Fibroblast of mammary gland (primary cell): ENCODE measurements around the gene RNF125.

Experiments
- DNase-seq: peaks from one replicate; pipeline ENCODE4 v3.0.0-alpha.2; 2010; ENCODE audit warnings: low read depth
- H3K4me3 ChIP-seq: 2 replicates; pipeline ENCODE4 v1.5.1; 2011; ENCODE audit warnings: low read depth, mild to moderate bottlenecking, low read length, moderate library complexity; ENCODE audit not compliant: control insufficient read depth
- TF ChIP-seq, protein P1 (sequence below): conservative IDR thresholded peaks from 2 replicates; pipeline ENCODE4 v1.5.1; 2011; ENCODE audit warnings: low read depth, low read length, inconsistent platforms; ENCODE audit not compliant: control insufficient read depth, insufficient read depth

The RNF125 gene

DNA sequence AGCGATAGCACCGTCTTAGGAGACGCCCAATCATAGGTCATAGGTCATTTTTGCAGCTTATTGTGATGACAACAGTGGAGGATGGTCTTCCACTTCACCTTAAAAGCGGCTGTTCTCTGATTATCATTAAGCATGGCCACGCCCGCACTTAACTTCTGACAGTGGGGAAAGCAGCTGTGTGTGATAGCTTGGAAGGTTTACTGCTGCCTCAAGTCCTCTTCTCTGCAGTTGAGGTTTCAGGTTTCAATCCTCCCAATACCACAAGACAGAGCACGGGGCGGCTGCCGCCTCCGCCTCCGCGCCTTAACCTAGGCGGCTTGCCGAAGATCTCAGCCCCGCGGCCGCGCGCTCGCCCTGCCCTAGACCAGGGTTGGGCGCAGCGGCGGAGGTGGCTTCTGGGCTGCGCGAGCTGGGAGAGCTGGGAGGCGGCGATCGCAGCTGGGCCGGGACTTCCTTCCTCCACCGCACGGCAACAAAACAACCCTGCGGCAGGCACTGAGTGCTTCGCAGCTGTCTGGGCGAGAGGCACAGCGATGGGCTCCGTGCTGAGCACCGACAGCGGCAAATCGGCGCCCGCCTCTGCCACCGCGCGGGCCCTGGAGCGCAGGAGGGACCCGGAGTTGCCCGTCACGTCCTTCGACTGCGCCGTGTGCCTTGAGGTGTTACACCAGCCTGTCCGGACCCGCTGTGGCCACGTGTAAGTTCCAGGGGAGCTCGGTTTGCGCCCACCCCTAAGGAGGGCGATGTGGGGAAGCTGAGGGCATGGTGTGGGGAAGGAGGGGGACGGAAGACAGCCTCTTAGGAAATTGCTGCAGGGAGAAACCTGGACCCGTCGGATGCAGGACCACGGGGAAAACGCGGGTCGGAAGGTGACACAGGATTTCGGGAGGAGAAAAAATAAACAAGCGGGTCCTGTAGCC, at the start of gene RNF125:
Gene RNF125, plus strand, starts transcription at position 495 of the 920 bp plus-strand sequence. Its CDS starts 39 bp downstream, at position 534.
- peak within 1 kb of the TSS; percentile 66 for H3K4me3 ChIP-seq
- DNase-seq, result peak; percentile 89
- TF ChIP-seq, protein P1, sequence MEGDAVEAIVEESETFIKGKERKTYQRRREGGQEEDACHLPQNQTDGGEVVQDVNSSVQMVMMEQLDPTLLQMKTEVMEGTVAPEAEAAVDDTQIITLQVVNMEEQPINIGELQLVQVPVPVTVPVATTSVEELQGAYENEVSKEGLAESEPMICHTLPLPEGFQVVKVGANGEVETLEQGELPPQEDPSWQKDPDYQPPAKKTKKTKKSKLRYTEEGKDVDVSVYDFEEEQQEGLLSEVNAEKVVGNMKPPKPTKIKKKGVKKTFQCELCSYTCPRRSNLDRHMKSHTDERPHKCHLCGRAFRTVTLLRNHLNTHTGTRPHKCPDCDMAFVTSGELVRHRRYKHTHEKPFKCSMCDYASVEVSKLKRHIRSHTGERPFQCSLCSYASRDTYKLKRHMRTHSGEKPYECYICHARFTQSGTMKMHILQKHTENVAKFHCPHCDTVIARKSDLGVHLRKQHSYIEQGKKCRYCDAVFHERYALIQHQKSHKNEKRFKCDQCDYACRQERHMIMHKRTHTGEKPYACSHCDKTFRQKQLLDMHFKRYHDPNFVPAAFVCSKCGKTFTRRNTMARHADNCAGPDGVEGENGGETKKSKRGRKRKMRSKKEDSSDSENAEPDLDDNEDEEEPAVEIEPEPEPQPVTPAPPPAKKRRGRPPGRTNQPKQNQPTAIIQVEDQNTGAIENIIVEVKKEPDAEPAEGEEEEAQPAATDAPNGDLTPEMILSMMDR, result no peak

DNA sequence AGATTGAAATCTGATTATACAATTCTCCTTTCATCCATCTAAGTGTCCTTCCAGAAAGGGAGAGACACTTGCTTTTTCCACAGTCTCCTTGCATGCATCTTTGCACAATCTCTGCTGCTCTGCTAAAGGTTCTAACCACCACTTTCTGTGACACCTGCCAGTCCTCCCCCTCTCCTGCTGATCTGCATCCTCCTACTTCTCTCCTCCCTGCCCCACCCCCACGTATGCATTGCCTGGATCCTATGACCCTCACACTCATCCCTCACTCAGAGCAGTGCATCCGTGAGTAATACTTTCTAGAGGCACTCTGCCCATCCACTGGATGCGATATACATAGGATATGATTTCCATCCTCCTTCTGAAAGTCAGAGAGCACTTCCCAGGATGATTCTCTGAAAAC, 48.0 kb upstream of the RNF125 start:
- no peak for DNase-seq
- no peak overlapping the region for H3K4me3 ChIP-seq
- TF ChIP-seq, protein P1, result no peak

DNA sequence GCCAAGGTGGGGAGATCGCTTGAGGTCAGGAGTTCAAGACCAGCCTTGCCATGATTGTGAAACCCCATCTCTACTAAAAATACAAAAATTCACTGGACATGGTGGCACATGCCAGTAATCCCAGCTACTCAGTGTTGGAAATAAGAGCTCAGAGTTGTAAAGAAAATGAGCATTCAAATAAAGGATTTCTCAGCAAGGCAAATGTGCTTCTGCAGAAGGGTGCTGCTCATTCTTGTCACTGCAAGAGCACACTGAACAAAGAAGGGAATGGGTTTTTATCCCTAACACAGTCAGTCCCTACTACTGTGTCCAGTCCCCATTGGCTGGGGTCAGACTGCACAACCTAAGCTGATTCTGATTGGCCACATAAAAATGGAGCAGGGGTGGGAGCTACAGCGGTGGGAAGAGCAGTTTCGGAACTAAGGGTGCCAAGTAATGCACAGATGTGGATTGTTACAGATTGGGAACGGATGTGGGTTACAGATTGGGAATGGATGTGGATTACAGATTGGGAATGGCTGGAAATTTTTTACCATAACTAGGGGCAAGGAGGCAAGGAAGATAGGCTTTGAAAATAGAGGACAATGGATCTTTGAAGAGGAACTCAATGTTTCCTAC, 44.6 kb upstream of the RNF125 start:
- no peak for DNase-seq
- TF ChIP-seq, protein P1, result no peak

DNA sequence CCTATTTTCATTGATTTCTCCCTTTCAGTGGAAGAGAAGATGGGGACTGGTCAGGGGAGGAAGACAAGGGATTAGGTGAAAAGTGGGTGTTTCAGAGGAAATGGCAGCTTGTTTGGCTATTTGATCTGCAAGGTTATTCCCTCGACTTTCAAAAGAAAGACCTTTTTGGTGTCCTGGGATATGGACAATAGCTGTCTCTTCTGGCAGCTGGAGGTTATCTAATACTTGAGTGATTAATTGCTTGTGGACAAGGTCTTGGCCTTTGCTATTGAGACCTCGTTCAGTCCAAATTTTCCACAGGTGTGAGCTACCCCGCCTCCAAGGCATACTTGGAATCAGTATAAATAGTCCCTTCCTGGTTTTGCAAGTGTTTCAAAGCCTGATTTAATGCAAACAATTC, 42.4 kb upstream of the RNF125 start:
- DNase-seq, result no peak
- TF ChIP-seq, protein P1, result no peak
- H3K4me3 ChIP-seq, result no peak overlapping the region

More for the DNA sequence above, 44.6 kb upstream of the RNF125 start:
- H3K4me3 ChIP-seq, result no peak overlapping the region

DNA sequence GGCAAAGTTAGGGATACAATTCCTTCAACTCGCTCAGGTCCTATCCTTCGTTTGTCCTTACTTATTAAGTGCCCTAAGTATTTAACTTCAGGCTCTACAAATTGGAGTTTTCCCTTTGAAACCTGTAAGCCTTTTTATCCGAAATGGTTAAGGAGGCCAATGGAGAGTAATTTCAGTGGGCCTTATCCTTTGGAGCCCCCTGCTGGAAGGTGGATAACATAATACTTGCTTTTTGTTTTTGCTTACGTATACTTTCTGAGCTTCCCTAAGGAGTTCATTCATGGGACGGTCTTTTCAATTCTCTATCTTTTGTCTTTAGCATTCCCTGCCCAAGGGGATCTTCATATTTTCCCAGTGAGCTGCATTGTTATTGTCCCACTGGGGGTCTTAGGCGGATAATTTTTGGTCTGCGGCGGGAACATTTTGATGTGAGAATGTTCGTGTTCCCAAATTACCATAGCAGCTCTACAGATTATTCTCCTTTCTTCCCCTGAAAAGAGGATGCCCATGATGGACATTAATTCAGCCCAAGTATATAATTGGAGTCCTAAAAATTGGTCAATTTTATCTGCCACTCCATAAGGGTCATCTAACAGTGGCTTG, 41.3 kb upstream of the RNF125 start:
- H3K4me3 ChIP-seq, result no peak overlapping the region
- peak; percentile 70 for DNase-seq
- TF ChIP-seq, protein P1, result peak; percentile 79

DNA sequence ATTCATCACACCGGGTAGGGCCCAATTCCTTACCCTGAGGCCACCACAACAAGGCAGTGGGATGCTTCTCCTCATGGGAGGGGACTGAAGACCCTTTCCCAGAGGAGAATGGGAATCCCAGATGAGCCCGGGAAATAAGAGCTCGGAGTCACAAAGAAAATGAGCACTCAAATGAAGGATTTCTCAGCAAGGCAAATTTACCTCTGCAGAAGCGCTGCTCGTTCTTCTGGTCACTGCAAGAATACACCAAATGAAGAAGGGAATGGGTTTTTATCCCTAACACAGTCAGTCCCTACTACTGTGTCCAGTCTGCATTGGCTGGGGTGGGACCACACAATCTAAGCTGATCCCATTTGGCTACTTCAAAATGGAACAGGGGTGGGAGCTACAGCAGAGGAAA, 40.0 kb upstream of the RNF125 start:
- no peak for DNase-seq
- no peak overlapping the region for H3K4me3 ChIP-seq
- TF ChIP-seq, protein P1, result no peak
